H1 (cell line): ENCODE data around the gene SLC6A20. TPM values are rescaled to one million over a fixed set of nuclear protein-coding genes. Genes with fewer than 3 reads are reported as not detected.

ENCODE experiments used
- CTCF ChIA-PET: fragments of 300-600 bp; sonication (Branson Sonifier 250); formaldehyde crosslinking; loops from one replicate; lab custom pipeline; 2021; ENCODE audit not compliant: partially characterized antibody; lab: Charles Lee
- POLR2A ChIA-PET: fragments of 300-600 bp; sonication (Branson Sonifier 250); formaldehyde crosslinking; loops from one replicate; lab custom pipeline; 2021; ENCODE audit warnings: inconsistent platforms; ENCODE audit not compliant: partially characterized antibody; lab: Charles Lee
- DNase-seq, 2 experiments: peaks; one replicate each; pipeline versions ENCODE4 v3.0.0 to v3.0.0-alpha.2; 2010 to 2022; ENCODE audit warnings: low spot score in 2 of 2, low read depth in 1 of 2, mixed read lengths in 1 of 2
- FAIRE-seq: peaks from 2 replicates; lab custom pipeline; 2011; peaks lifted over from hg19 to GRCh38; lab: Jason Lieb, UNC
- H2AFZ ChIP-seq: 2 replicates; pipeline ENCODE4 v1.8.1; 2012; ENCODE audit warnings: low read length, inconsistent platforms
- H2AK5ac ChIP-seq: 2 replicates; pipeline ENCODE4 v1.6.1; 2013; ENCODE audit warnings: low read depth, low read length
- H2BK120ac ChIP-seq: replicated peaks from 2 replicates; pipeline ENCODE3; 2013; ENCODE audit warnings: low read depth, low read length, inconsistent platforms
- H2BK12ac ChIP-seq: 2 replicates; pipeline ENCODE4 v1.6.1; 2013; ENCODE audit warnings: low read depth, low read length
- H2BK15ac ChIP-seq: 2 replicates; pipeline ENCODE4 v1.6.1; 2013; ENCODE audit warnings: low read length
- H2BK20ac ChIP-seq: 2 replicates; pipeline ENCODE4 v1.6.1; 2013; ENCODE audit warnings: low read length
- H2BK5ac ChIP-seq: 2 replicates; pipeline ENCODE4 v1.6.1; 2013; ENCODE audit warnings: low read depth, low read length
- H3K14ac ChIP-seq: 2 replicates; pipeline ENCODE4 v1.6.1; 2013; ENCODE audit warnings: inconsistent platforms; ENCODE audit not compliant: insufficient read length
- H3K18ac ChIP-seq: 2 replicates; pipeline ENCODE4 v1.6.1; 2013; ENCODE audit warnings: low read length; ENCODE audit errors: extremely low read depth
- H3K23ac ChIP-seq: 2 replicates; pipeline ENCODE4 v1.6.1; 2013; ENCODE audit warnings: inconsistent platforms; ENCODE audit not compliant: insufficient read length
- H3K23me2 ChIP-seq: 2 replicates; pipeline ENCODE4 v1.6.1; 2013; ENCODE audit warnings: low read depth, low read length
- H3K27ac ChIP-seq: 2 replicates; pipeline ENCODE4 v1.6.1; 2011; ENCODE audit warnings: low read depth, low read length, inconsistent platforms
- H3K27me3 ChIP-seq, 4 experiments: replicated peaks in 1 of 4; 1 replicate in 1 of 4; 2 replicates in 3 of 4; pipeline versions ENCODE4 v1.6.1 to v1.8.1; 2011 to 2013; ENCODE audit warnings: low read length in 3 of 4, mild to moderate bottlenecking in 3 of 4, inconsistent platforms in 2 of 4, mixed read lengths in 2 of 4, moderate library complexity in 1 of 4; ENCODE audit not compliant: control insufficient read depth in 3 of 4, insufficient read depth in 3 of 4; ENCODE audit errors: extremely low read depth in 1 of 4
- H3K36me3 ChIP-seq, 4 experiments: 2 replicates each; pipeline versions ENCODE4 v1.6.1 to v1.8.1; 2011 to 2013; ENCODE audit warnings: mild to moderate bottlenecking in 4 of 4, low read length in 3 of 4, moderate library complexity in 2 of 4, control low read depth in 1 of 4, inconsistent platforms in 1 of 4; ENCODE audit not compliant: insufficient read depth in 4 of 4, control insufficient read depth in 2 of 4
- H3K4ac ChIP-seq: replicated peaks from 2 replicates; pipeline ENCODE3; 2013; ENCODE audit warnings: low read length, low read depth, mixed read lengths, inconsistent platforms; ENCODE audit not compliant: insufficient read length
- H3K4me1 ChIP-seq, 4 experiments: replicated peaks in 1 of 4; 1 replicate in 1 of 4; 2 replicates in 3 of 4; pipeline versions ENCODE4 v1.6.1 to v1.8.1; 2011 to 2013; ENCODE audit warnings: low read length in 3 of 4, inconsistent platforms in 2 of 4, mixed read lengths in 1 of 4; ENCODE audit not compliant: insufficient read depth in 4 of 4, control insufficient read depth in 3 of 4
- H3K4me2 ChIP-seq, 2 experiments: 2 replicates each; pipeline versions ENCODE4 v1.6.1 to v1.8.1; 2011 to 2013; ENCODE audit warnings: low read depth in 2 of 2, low read length in 2 of 2, control low read depth in 1 of 2, inconsistent platforms in 1 of 2, mild to moderate bottlenecking in 1 of 2; ENCODE audit not compliant: insufficient read depth in 1 of 2
- H3K4me3 ChIP-seq, 4 experiments: fragments of 200-600, 300-600 bp in 1 of 4; sonication (generic), shearing (Covaris generic), sonication (Bioruptor Twin) in 1 of 4; 2 replicates each; pipeline versions ENCODE4 v1.5.1 to v1.8.1; 2011 to 2016; ENCODE audit warnings: low read length in 4 of 4, low read depth in 3 of 4, control low read depth in 2 of 4, inconsistent platforms in 2 of 4, mild to moderate bottlenecking in 2 of 4, mixed read lengths in 1 of 4, moderate library complexity in 1 of 4; ENCODE audit not compliant: insufficient read depth in 2 of 4; ENCODE audit errors: extremely low read depth in 1 of 4
- H3K56ac ChIP-seq: replicated peaks from 2 replicates; pipeline ENCODE3; 2013; ENCODE audit warnings: low read depth, mild to moderate bottlenecking, mixed read lengths, low read length, inconsistent platforms; ENCODE audit not compliant: insufficient read length
- H3K79me1 ChIP-seq: 2 replicates; pipeline ENCODE4 v1.6.1; 2013; ENCODE audit warnings: low read depth, low read length, control low read depth
- H3K79me2 ChIP-seq, 2 experiments: 2 replicates each; pipeline versions ENCODE4 v1.6.1 to v1.8.1; 2012 to 2013; ENCODE audit warnings: low read length in 2 of 2, mild to moderate bottlenecking in 2 of 2, inconsistent platforms in 1 of 2; ENCODE audit not compliant: insufficient read depth in 2 of 2, control insufficient read depth in 1 of 2
- H3K9ac ChIP-seq, 4 experiments: replicated peaks in 1 of 4; 1 replicate in 1 of 4; 2 replicates in 3 of 4; pipeline versions ENCODE4 v1.6.1 to v1.8.1; 2011 to 2013; ENCODE audit warnings: low read depth in 3 of 4, low read length in 3 of 4, control low read depth in 2 of 4, mild to moderate bottlenecking in 2 of 4, moderate library complexity in 2 of 4, inconsistent platforms in 1 of 4; ENCODE audit errors: extremely low read depth in 1 of 4
- H3K9me3 ChIP-seq, 2 experiments: 2 replicates each; pipeline versions ENCODE4 v1.6.1 to v1.8.1; 2012 to 2013; ENCODE audit warnings: mild to moderate bottlenecking in 2 of 2, moderate library complexity in 2 of 2, control low read depth in 1 of 2, inconsistent platforms in 1 of 2, low read depth in 1 of 2, low read length in 1 of 2, mixed read lengths in 1 of 2; ENCODE audit not compliant: insufficient read depth in 2 of 2
- H4K20me1 ChIP-seq, 2 experiments: replicated peaks in 1 of 2; 2 replicates each; pipeline versions ENCODE3 to v1.8.1; 2011 to 2013; ENCODE audit warnings: inconsistent platforms in 2 of 2, low read length in 2 of 2, mild to moderate bottlenecking in 1 of 2; ENCODE audit not compliant: insufficient read depth in 2 of 2, control insufficient read depth in 1 of 2
- H4K5ac ChIP-seq: 2 replicates; pipeline ENCODE4 v1.6.1; 2013; ENCODE audit warnings: low read length, low read depth, mixed read lengths, inconsistent platforms; ENCODE audit not compliant: insufficient read length
- H4K8ac ChIP-seq: 2 replicates; pipeline ENCODE4 v1.8.0; 2013; ENCODE audit warnings: mild to moderate bottlenecking, moderate library complexity, low read length, inconsistent platforms; ENCODE audit not compliant: insufficient read depth; ENCODE audit errors: extremely low read depth
- H4K91ac ChIP-seq: replicated peaks from 2 replicates; pipeline ENCODE3; 2013; ENCODE audit warnings: low read length, mixed read lengths, inconsistent platforms; ENCODE audit not compliant: insufficient read length
- EP300 ChIP-seq, 2 experiments: IDR thresholded peaks; 1 replicate in 1 of 2; 2 replicates in 1 of 2; pipeline ENCODE4 v1.6.1; 2011 to 2012; ENCODE audit warnings: low read depth in 2 of 2, low read length in 2 of 2, mild to moderate bottlenecking in 2 of 2, borderline replicate concordance in 1 of 2, inconsistent platforms in 1 of 2, moderate library complexity in 1 of 2
- EZH2 ChIP-seq: fragments of 200-600 bp; sonication (generic); IDR thresholded peaks from 2 replicates; pipeline ENCODE4 v1.7.1; 2012; ENCODE audit warnings: low read depth, mild to moderate bottlenecking, moderate library complexity, low read length, inconsistent platforms; ENCODE audit not compliant: severe bottlenecking
- MAFK ChIP-seq: IDR thresholded peaks from 2 replicates; pipeline ENCODE4 v1.6.1; 2012; ENCODE audit warnings: low read depth, mild to moderate bottlenecking, improper control_type of control experiment, low read length
- RAD21 ChIP-seq, 2 experiments: IDR thresholded peaks in 1 of 2; conservative IDR thresholded peaks in 1 of 2; 2 replicates each; pipeline ENCODE4 v1.6.1; 2011; ENCODE audit warnings: low read depth in 2 of 2, low read length in 2 of 2, improper control_type of control experiment in 1 of 2, inconsistent platforms in 1 of 2, mild to moderate bottlenecking in 1 of 2, moderate library complexity in 1 of 2
- RFX5 ChIP-seq: IDR thresholded peaks from 2 replicates; pipeline ENCODE4 v1.6.1; 2011; ENCODE audit warnings: low read depth, low read length, improper control_type of control experiment, borderline replicate concordance
- ZNF274 ChIP-seq: IDR thresholded peaks from 2 replicates; pipeline ENCODE4 v1.7.0; 2012; ENCODE audit warnings: low read length, borderline replicate concordance; ENCODE audit errors: extremely low read depth
- WGBS, 2 experiments: shearing (Covaris generic) in 1 of 2; methylation state at CpG; one replicate each; pipeline versions ENCODE4 v1.1.6 to v1.1.7; 2013 to 2015; ENCODE audit warnings: low lambda C conversion rate in 2 of 2, mixed read lengths in 2 of 2, inconsistent platforms in 1 of 2, low coverage in 1 of 2, missing lambda C conversion rate in 1 of 2; ENCODE audit not compliant: insufficient replicate concordance in 2 of 2, insufficient coverage in 1 of 2, insufficient read length in 1 of 2; ENCODE audit errors: extremely low coverage in 1 of 2, missing lambda C conversion rate in 1 of 2; 5-methylcytosine and 5-hydroxymethylcytosine counted together
- polyA plus RNA-seq, 7 experiments: library from polyadenylated mRNA; depleted of rRNA in 3 of 7; stranded (reverse) in 5 of 7; unstranded in 2 of 7; fragments of >200 nt in 5 of 7; fragments of 200-250 nt in 2 of 7; gene quantifications; 1 replicate in 5 of 7; 2 replicates in 1 of 7; 4 replicates in 1 of 7; pipeline versions ENCODE4 v1.2.1 to v1.2.3, GENCODE V29; 2011 to 2013; ENCODE audit warnings: missing spikeins in 2 of 7, mixed read lengths in 2 of 7
- total RNA-seq: library from RNA; stranded (reverse); fragmentation: NEBNext Ultra II Directional; extraction: Animal tissue kit (Norgen Biotek cat#: 25700); gene quantifications from 2 replicates; pipeline ENCODE4 v1.2.1, GENCODE V29; 2021

The SLC6A20 gene
- total and polyA plus RNA-seq, 2 of the 8 experiments (the other 6 are each of a cell fraction or from before 2014, with no cell fraction given), result 0.05 TPM; not detected in 1

DNA sequence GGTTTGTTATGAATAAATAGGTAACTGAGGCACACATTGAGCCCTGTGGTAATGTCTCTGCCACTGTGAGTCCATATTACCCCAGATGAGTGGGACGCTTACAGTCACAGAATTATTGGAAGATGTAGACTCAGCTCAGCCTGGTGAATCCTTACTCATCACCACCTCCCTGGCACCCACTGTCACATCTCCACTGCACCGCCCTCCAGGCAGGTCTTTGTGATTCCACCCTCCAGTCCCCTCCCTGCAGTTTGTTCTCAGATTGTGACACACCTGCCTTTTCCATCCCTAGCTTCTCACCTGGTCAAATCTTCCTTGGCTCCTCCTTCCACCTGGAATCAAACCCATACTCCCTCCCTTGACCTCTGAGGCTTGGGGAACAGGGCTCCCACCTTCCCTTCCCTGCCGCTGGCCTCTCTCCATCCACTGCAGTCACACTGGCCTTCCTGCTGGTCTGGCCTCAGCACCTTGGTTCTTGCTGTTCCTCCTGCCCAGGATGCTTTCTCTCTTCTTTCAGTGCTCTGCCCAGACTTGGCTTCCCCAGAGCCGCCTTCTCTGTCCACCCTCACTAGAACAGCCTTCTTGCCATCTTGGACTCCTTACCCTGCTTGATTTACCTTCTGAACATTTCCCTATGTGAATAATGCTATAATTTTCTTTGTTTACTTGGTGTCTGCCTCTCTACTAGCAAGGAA is 9.4 kb downstream of the SLC6A20 start:
- peak in 1 of 2 experiments; percentile 22 for DNase-seq
- Histone ChIP-seq H3K79me2 (no peaks in the 10 kb centered on the region), H4K5ac (no peak overlapping the region), H3K4me3 (no peak overlapping the region), H2AFZ (no peak overlapping the region), H2AK5ac (no peak overlapping the region), H3K4me2 (no peak overlapping the region), H2BK20ac (no peak overlapping the region), H4K8ac (no peak overlapping the region), H2BK12ac (no peak overlapping the region), H3K27ac (no peak overlapping the region), H3K4me1 (no peaks in the 10 kb centered on the region; a peak in 1 of 7 replicates), H2BK120ac (no peak overlapping the region), H3K9ac (no peak overlapping the region), H4K91ac (no peak overlapping the region), H2BK15ac (no peak overlapping the region), H3K27me3 (no peaks in the 10 kb centered on the region), H3K18ac (no peak overlapping the region), H2BK5ac (no peak overlapping the region), H3K56ac (no peak overlapping the region), H3K14ac (no peak overlapping the region), H3K23me2 (peaks cover 5% of the 10 kb centered on the region; the same call in 1 of the 2 replicates), H3K23ac (no peak overlapping the region), H4K20me1 (no peaks in the 10 kb centered on the region), H3K79me1 (no peaks in the 10 kb centered on the region), H3K9me3 (0 out of 4 replicates have a peak, but pooled peaks cover 0 to 3% of the 10 kb centered on the region in 2 experiments), H3K36me3 (no peaks in the 10 kb centered on the region), H3K4ac (no peak overlapping the region)
- CTCF ChIA-PET, result interaction anchor here (1.3 kb wide), 1 partner anchor 13 kb away, joined by 3 read pairs; no protein-coding TSS in a partner anchor
- POLR2A ChIA-PET, result no interaction called here
- 75% methylated on average over 4 of the region's 4 CpGs; no CpG with 5 or more reads in 1 of the 2 experiments for WGBS, 2 experiments
- no peak for FAIRE-seq
- TF ChIP-seq EP300 (IDR thresholded peaks at IDR 0.05; ENCODE audit: borderline replicate concordance in 1 of 2, low read depth in 2 of 2, low read length in 2 of 2) (no peak), ZNF274 (no peak), RAD21 (IDR thresholded peaks at IDR 0.05 in 1 of 2, conservative IDR thresholded peaks at IDR 0.05 in 1 of 2; ENCODE audit: low read depth in 2 of 2, low read length in 2 of 2) (no peak), EZH2 (no peak), RFX5 (no peak), MAFK (no peak)
